Spinal cord (tissue), 10 donors: ENCODE measurements around the gene PSMD1. TPM values are rescaled to one million over a fixed set of nuclear protein-coding genes. Genes with fewer than 3 reads are reported as not detected.

Source experiments
- DNase-seq, 6 donors: peaks; one replicate each; pipeline versions ENCODE4 v3.0.0 to v3.0.0-alpha.2; 2013 to 2015; ENCODE audit warnings: low spot score in 6 of 6, low read depth in 4 of 6
- H3K27ac ChIP-seq: one replicate; pipeline ENCODE4 v1.5.1; 2013; ENCODE audit warnings: low read depth, low read length, control low read depth
- H3K27me3 ChIP-seq: one replicate; pipeline ENCODE4 v1.6.1; 2013; ENCODE audit warnings: low read length; ENCODE audit not compliant: control insufficient read depth, insufficient read depth
- H3K36me3 ChIP-seq: one replicate; pipeline ENCODE4 v1.6.1; 2013; ENCODE audit warnings: low read length; ENCODE audit not compliant: control insufficient read depth, insufficient read depth
- H3K4me1 ChIP-seq: one replicate; pipeline ENCODE4 v1.6.1; 2013; ENCODE audit warnings: low read length; ENCODE audit not compliant: control insufficient read depth, insufficient read depth
- H3K4me3 ChIP-seq: one replicate; pipeline ENCODE4 v1.5.1; 2013; ENCODE audit warnings: low read depth, low read length, control low read depth
- H3K9me3 ChIP-seq: one replicate; pipeline ENCODE4 v1.6.1; 2013; ENCODE audit warnings: low read length; ENCODE audit not compliant: control insufficient read depth, insufficient read depth
- WGBS: methylation state at CpG from one replicate; pipeline ENCODE4 v1.1.5; 2013; ENCODE audit warnings: missing lambda C conversion rate; ENCODE audit not compliant: insufficient coverage; 5-methylcytosine and 5-hydroxymethylcytosine counted together
- polyA plus RNA-seq, 2 donors: library from polyadenylated mRNA; unstranded; fragments of 120-200 nt; gene quantifications; one replicate each; pipeline ENCODE4 v1.2.1, GENCODE V29; 2013; ENCODE audit not compliant: insufficient read length in 2 of 2
- total RNA-seq, 2 donors: library from RNA; depleted of rRNA in 1 of 2; stranded (reverse); fragments of 120-200 nt in 1 of 2; fragments of >200 nt in 1 of 2; gene quantifications; one replicate each; pipeline versions ENCODE4 v1.2.3 to v1.2.4, GENCODE V29; 2013 to 2014
- donor health status: healthy.

The PSMD1 gene
- total and polyA plus RNA-seq, 4 donors, result 101 to 117 (median 104) TPM

DNA sequence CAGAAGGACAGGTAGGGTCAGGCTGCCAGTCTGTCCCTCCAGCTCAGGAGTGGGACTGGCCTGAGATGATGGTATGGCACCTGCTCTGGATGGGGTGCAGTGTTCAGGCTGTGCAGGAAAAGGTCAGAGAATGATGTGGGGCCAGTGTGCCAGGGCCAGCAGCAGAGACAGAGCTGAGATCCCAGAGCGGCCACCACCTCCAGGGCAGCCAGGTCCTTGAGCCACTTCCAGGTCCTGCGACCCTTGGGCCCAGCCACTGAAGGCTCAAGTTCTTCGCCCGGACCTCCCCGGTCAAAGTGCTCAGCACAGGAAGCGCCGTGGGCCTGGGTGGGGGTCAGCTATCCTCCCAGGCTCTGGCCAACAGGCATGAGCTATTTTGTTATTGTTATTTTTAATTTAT, 129.7 kb downstream of the PSMD1 start:
- H3K9me3 ChIP-seq, result no peaks in the 10 kb centered on the region
- H3K27ac ChIP-seq, result no peak overlapping the region
- no peak for DNase-seq
- WGBS, result 97% methylated on average over 7 of the region's 7 CpGs
- peaks cover 18% of the 10 kb centered on the region for H3K4me1 ChIP-seq
- peaks cover 8% of the 10 kb centered on the region for H3K27me3 ChIP-seq
- H3K36me3 ChIP-seq, result no peaks in the 10 kb centered on the region
- no peak overlapping the region for H3K4me3 ChIP-seq

DNA sequence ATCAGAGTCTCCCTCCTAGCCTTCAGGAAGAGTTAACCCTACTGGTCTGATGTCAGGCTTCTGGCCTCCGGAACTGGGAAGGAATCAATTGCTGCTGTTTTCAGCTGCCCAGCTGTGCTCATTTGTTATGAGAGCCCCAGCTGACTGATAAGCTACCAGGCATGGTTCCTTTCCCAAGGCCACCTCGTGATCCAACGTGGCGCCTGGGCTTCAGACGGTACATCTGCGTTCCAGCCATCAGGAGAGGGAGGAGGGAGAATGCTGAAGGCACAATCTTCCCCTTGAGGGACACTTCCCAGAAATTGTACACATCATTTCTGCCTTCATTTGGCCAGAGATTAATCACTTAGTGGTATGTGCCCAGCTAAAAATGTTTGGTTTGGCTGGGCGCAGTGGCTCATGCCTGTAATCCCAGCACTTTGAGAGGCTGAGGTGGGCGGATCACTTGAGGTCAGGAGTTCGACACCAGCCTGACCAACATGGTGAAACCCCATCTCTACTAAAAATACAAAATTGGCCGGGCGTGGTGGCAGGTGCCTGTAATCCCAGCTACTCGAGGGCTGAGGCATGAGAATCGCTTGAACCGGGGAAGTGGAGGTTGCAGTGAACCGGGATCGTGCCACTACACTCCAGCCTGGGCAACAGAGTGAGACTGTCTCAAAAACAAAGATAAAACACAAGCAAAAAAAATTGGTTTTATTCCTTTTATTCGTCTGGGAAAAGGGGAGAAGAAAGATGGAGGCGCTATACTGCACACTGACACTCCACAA, 131.3 kb downstream of the PSMD1 start:
- no peak for DNase-seq
- Histone ChIP-seq H3K9me3 (no peaks in the 10 kb centered on the region), H3K4me1 (peaks cover 22% of the 10 kb centered on the region), H3K27me3 (peaks cover 8% of the 10 kb centered on the region), H3K36me3 (no peaks in the 10 kb centered on the region), H3K27ac (no peak overlapping the region), H3K4me3 (no peak overlapping the region)
- WGBS, result 67% methylated on average over 1 of the region's 18 CpGs

DNA sequence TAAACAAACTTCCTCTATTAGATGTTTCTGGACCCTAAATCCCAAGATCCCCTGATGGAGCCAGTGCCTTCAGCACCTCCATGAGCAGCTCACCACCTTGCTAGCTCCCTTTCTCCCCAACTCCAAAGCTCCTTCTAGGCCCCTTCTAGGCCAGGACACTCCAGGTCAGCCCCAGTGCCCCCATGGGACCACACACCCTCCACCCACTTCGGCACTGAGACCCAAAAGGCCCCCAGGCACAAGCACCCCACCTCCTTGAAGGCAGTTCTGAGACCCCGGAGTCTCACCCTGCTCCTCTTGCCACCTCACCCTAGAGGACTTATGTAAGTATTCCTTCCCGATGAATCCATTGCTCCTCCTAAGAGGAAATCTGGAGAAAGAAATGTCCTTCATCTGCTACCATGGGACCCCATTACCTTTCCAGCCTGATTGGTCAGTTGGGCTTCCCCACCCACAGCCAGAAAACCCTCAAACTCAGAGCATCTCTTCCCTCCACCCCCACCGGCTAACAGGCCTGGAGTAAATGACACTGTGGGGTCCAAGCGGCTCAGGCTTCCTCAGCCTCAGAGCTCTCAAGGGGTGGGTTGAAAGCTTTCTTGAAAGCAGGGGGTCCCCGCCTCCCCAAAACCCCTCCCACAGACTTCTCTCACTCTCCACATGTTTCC, 132.0 kb downstream of the PSMD1 start:
- H3K4me1 ChIP-seq, result peaks cover 22% of the 10 kb centered on the region
- no peaks in the 10 kb centered on the region for H3K9me3 ChIP-seq

DNA sequence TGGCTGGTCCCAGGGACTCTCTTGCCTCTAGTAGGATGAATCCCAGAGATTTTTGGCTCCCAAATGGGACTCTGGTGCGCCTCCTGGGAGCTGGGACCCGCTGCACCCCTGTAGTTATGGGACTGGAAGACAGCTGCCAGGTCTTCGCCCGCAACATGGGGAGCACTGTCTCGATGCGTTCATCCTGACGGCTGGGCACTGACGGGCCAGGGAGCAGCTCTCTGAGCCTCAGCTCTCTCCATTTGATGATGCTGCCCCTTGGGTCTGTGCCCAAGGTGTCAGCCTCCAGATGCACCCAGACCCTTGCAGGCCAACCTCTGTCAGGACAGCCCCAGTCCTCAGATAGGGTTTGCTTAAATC, 132.5 kb downstream of the PSMD1 start:
- Histone ChIP-seq H3K9me3 (no peaks in the 10 kb centered on the region), H3K27me3 (peaks cover 8% of the 10 kb centered on the region), H3K36me3 (no peaks in the 10 kb centered on the region), H3K27ac (no peak overlapping the region), H3K4me1 (peaks cover 22% of the 10 kb centered on the region), H3K4me3 (no peak overlapping the region)
- 93% methylated on average over 8 of the region's 8 CpGs for WGBS
- no peak for DNase-seq

More for the DNA sequence above, 132.0 kb downstream of the PSMD1 start:
- no peaks in the 10 kb centered on the region for H3K36me3 ChIP-seq
- H3K27ac ChIP-seq, result no peak overlapping the region
- DNase-seq, result no peak
- H3K4me3 ChIP-seq, result no peak overlapping the region
- WGBS, result 87% methylated on average over 3 of the region's 6 CpGs
- H3K27me3 ChIP-seq, result peaks cover 8% of the 10 kb centered on the region

DNA sequence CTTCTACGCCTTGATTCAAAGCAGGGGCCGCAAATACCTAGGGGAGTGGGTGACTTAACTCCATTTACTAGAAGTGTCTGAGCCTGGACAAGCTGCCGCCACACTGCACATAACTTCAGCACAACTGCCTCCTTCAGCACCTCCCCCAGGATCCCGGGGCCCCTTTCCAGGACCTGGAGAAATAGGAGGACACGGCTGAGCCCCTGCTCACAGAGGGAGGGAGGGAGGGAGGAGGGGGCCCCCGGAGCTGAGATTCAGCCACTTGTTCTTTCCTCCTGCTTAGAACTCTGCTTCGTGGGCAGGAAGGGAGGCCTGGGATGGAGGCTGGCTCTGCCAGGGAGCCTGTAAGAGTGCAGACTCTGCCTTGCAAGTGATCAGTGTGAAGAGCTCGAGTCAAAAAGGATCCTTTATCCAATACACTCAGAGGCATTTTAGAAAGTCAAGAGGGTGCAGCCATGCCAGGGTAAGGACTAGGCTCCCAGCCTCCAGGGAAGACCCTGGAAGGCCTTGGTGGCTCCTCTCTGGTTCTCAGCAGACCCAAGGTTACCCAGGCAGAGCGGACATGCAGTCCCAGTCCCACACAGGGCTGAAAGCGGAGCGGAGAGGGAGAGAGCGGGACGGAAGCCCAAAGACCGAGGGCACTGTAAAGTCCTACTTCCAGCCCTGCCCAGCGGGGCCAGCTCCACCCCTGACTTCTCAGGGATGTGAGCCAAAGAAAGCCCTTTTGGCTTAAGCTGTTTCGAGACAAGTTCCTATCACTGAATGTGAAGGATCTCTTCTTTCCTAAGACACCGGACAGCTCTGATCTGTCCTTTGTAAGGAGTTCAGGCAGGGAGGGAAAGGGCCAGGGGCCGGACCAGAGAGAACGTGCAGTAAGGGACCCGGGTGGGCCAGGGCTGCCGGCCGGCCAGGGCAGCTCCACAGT, 133.2 kb downstream of the PSMD1 start:
- Histone ChIP-seq H3K27ac (peak overlapping the region; percentile 86), H3K27me3 (peaks cover 8% of the 10 kb centered on the region), H3K36me3 (no peaks in the 10 kb centered on the region), H3K4me1 (peaks cover 22% of the 10 kb centered on the region), H3K4me3 (peak overlapping the region; percentile 36), H3K9me3 (no peaks in the 10 kb centered on the region)
- 38% methylated on average over 15 of the region's 22 CpGs for WGBS
- peak in 1 of 6 donors; percentile 65 for DNase-seq

DNA sequence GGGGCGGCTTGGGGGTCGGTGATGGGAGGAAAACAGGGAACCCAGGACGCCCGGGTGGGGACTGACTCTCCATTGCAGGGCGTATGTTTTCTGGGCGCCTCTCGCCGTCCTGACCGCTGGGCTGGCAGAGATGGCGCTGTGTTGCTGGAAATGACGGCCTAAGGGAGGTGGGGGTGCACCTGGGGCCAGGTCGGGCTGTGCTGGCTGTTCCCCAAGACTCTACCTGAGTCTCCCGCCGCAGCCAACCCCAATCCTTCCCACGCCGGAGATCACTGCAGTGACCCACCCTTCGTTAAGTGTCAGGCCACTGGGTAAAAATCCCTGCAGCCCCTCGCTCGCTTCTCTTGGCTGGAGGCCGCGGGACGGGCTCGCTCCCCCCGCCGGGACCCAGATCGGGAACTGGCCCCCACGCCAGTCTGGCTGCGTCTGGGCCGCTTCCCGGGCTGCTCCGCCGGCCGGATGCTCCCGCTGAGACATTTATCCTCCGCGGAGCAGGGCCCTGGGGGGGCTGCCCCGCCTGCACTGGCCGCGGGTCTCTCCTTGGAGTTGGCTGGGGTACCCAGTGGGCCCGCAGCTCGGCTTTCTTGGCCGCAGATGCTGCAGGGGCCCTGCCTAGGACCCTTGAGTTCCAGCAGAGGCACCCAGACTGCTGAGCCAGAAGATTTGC, 134.0 kb downstream of the PSMD1 start:
- Histone ChIP-seq H3K36me3 (no peaks in the 10 kb centered on the region), H3K4me3 (peak overlapping the region; percentile 36), H3K27me3 (peaks cover 8% of the 10 kb centered on the region), H3K27ac (peak overlapping the region; percentile 86), H3K9me3 (no peaks in the 10 kb centered on the region), H3K4me1 (peaks cover 20% of the 10 kb centered on the region)
- DNase-seq, result peak in 2 of 6 donors; percentile 39 to 68
- WGBS, result 7% methylated on average over 42 of the region's 42 CpGs

DNA sequence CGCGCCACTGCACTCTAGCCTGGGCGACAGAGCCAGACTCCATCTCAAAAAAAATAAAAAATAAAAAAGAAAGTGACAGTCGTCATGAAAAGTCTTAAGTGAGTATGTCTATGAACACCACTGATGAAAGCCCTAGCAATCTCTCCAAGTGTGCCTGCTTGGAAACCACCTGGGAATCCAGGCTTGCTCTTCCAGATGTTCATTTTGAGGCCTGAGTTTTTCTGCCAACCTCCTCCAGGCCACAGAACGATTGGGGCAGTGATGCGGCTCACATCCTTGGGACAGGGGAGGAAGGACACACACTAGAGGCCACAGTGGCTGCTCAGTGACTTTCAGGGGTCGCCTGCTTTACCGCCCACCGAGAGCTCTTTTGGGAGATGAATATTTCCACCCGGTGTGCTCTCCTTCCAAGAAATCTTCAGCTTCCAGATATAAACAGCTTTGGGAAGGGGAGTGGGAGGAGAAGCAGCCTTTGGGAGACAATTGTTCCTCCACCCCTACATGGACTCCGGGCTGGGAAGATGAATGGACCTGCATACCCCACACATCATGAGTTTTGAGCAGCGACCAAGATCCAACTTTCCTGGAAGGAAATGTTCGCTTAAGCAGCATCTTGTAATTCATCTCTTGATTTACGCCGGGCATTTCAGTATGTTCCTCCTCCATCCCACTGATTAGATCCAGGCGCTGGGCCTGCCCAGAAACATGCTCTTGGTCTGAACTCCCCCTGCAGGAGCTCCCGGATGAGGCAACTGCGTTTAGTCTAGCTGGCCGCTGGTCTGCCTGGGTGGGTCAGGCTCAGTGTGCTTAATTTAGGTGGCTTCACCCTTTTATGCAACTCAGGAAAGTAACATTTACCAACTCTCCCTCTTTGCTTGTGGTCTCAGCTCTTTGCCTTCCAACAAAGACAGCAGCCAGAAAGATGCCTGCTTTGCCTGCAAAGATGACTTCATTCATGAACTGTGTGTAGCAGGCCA, 135.5 kb downstream of the PSMD1 start:
- DNase-seq, result peak in 2 of 6 donors; percentile 59 to 71
- no peak overlapping the region for H3K4me3 ChIP-seq
- H3K4me1 ChIP-seq, result peaks cover 19% of the 10 kb centered on the region
- no peak overlapping the region for H3K27ac ChIP-seq
- WGBS, result 57% methylated on average over 9 of the region's 19 CpGs
- no peaks in the 10 kb centered on the region for H3K36me3 ChIP-seq
- H3K27me3 ChIP-seq, result peaks cover 8% of the 10 kb centered on the region
- no peaks in the 10 kb centered on the region for H3K9me3 ChIP-seq

DNA sequence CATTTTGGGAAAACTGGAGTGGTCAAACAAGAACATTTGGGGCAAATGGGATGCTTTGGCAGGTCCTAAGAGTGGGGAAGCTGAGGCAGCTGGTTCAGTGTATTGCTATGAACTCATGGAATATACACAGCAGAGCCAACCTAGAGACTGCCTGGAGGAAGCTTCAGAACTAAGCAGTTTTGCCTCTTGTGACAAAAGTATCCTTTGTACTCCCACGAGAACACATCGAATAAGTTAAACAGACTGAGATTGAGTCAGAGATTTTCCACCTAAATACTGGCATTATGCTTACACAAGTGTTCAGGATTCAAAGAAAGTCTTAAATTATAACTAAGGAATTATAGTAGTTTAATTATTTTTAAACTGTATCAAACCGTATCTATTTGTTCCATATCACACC, 136.5 kb downstream of the PSMD1 start:
- WGBS, result no CpG with 5 or more reads among the region's 3 CpGs

More for the DNA sequence above, 136.5 kb downstream of the PSMD1 start:
- Histone ChIP-seq H3K4me3 (no peak overlapping the region), H3K9me3 (no peaks in the 10 kb centered on the region), H3K36me3 (no peaks in the 10 kb centered on the region), H3K4me1 (peaks cover 25% of the 10 kb centered on the region), H3K27me3 (peaks cover 8% of the 10 kb centered on the region), H3K27ac (no peak overlapping the region)
- no peak for DNase-seq
